ENCODE measurements around the gene GYG1.

The GYG1 gene

DNA sequence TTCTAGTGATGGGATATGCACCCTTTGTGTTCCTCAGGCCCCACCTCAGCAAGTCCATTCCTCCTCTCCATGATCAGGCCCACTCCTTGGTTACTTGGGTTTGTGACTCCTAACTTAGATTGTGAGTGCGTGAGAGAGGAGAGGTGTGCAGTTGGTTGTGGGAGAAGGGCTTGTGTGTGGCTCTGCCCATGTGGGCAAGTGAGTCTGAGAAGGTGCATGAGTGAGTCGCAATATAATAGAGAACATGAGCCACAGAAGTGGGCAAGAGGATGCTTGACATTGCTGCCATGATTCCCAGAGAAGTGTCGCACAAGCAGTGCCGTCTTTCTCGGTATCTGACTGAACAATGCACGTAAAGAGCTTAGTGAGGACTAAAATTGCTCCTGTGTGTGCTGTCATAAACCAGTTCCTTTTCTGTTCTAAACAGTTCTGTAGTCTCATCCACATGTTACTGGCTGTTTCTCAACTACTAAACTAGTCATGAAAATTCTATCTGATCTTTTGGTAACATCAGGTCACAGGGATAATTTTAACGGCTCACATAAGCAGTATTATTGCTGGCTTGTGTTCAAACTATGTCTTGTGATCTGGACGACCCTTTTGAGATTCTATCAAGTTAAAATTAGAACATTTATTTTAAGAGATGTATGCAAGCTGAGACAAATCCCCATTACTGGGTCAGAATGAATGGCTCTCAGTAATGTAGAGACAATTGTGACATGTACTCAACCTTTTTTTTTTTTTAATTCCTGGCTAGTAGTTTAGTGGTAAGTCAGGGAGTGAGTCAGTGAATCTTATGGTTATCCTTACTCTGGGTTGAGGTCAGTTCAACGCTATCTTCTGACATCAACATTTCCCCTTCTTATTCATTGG, 25.6 kb downstream of the GYG1 start:
- no peak for DNase-seq (ENCODE audit: low read depth in 2 of 2)

DNA sequence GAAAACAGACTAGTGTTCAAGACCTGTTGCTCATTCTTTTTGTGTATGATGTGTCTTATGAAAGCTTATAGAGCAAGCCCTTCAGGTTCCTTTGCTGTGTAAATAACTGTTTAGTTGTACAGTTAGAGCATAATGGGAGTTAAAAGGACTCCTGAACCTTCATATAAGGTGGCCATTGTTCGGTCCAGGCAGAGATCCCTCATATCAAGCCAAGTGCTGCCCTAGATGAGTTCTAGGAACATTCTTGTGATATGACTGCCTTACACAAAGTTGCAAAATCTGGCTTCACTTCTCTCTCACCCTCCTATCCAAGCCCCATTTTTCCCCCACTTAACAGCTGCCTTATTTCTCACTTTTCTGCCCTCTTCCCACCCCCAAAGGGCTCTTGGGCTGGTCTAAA, 26.9 kb downstream of the GYG1 start:
- no peak for DNase-seq (ENCODE audit: low read depth in 2 of 2)

DNA sequence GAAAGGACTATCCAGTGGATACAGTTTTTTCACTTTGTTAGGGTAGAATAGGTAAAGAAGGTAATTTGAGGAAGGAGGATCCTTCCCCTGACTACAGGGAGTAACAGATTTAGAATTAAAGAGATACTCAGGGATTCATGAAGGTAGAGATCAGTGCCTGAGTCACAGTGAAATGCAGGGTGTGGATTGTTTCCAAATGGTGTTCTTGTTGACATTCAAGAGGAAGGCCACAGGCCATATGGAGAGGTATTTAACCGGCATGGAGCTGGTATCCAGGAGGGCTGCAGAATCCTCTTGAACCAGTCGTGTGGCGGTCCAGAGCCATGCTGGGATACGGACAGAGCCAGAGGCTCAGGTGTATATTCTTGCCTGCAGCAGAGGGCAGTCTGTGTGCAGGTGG, 28.2 kb downstream of the GYG1 start:
- DNase-seq (ENCODE audit: low read depth in 2 of 2) = no peak

DNA sequence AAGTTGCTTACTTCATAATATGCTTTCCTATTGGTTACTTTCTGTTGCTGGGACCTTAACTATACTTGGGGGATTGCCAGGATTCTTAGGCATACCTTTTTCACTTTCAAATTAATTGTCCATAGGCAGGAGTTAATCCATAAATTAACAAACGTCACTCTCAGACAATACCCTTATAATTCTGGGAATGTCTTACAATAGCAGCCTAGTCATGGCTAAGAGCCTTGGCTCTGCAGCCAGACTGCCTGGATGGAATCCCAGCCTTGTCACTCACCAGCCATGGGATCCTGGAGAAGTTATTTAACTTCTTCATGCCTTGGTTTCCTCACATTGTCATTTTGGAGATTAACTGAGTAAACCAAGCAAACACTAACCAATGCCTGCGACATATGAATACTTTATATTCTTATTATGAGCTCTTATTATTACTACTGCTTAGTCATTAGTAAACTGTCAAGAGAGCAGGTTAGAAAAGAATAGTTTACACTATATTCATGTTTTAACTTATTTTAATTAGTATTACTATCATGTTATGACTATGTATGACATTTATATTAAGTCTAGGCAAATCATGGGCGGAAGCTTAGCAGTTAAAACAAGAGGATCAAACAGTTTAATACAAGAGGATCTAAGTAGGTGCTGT, 29.0 kb downstream of the GYG1 start:
- no peak for DNase-seq (ENCODE audit: low read depth in 2 of 2)

DNA sequence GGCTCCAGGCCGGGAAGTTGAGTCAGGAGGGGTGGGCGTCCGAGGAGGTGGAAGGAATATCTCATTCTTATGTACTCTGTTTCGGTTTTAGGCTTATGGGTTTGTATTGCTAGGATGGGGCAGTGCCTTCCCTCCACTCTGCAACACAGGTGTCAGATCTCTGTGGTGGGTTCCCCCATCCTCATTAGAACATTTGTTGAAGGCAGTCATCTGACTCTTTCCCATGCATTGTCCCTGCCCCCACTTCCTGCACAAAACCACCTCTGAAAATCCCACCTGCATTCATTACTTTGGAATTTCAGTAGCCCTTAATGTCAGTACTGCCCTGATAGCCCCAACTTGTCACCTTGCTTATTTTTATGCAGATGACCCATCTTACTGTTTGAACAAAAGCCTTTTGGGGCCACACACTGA, 29.5 kb downstream of the GYG1 start:
- no peak for DNase-seq (ENCODE audit: low read depth in 2 of 2)

DNA sequence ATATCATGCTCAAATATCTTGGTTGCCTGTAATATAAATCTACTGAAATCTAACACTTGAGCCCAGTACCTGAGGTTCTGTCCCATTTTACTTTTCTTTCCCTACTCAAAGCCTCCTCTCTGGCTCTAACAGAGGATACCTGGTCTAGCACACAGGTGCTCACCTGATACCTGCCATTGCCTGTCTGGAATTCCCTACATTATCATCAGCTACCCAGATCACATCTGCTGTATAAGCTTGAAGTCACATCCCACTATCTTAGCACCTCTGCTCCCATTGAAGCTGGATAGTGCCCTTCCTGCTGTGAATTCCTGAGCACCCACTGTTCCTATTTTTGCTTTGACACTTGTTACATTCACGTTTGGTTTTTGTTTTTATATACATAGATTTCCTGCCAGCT, 30.5 kb downstream of the GYG1 start:
- no peak for DNase-seq (ENCODE audit: low read depth in 2 of 2)

DNA sequence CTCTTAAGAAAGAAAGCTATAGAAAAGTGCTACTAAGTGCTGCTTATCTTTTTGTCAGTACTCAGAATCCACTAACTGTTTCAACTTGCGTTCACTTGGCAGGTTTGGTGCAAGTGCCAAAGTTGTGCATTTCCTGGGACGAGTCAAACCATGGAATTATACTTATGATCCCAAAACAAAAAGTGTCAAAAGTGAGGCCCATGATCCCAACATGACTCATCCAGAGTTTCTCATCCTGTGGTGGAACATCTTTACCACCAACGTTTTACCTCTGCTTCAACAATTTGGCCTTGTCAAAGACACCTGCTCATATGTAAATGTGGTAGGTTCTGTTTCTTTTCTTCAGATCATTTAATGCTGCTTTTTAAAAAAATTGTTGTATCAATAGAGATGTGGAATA, 32.6 kb downstream of the GYG1 start:
- DNase-seq (ENCODE audit: low read depth in 2 of 2) = no peak

DNA sequence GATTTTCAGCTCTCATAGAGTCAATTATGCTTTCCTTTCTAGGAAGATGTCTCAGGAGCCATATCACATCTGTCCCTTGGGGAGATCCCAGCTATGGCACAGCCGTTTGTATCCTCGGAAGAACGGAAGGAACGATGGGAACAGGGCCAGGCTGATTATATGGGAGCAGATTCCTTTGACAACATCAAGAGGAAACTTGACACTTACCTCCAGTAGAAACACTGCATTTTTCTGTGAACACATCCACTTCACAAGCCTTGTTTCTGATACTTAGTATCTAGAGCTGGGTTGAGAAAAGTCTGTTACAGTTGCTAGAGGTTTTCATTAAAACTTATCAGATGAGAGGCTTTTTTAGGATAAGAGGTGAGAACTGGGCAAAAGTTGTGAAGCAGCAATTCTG, 35.4 kb downstream of the GYG1 start:
- DNase-seq (ENCODE audit: low read depth in 2 of 2) = no peak

DNA sequence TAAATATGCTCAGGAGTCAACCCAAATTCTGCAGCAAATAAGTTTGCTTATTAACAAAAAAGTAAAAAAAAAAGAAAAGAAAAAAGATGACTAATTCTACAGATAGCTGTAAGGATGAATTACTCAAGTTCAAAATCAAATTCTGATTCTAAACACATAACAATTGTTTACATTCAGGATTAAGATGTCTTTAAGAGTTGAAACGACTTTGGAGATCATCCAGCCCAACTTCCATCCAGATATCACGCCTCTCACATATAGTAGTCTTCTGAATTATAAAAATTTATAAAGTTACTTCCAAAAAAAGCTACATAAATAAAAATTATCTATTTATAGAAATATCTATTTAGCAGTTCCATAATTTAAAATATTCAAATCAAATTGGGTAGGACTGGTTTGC, 39.8 kb downstream of the GYG1 start:
- no peak for DNase-seq (ENCODE audit: low read depth in 2 of 2)

DNA sequence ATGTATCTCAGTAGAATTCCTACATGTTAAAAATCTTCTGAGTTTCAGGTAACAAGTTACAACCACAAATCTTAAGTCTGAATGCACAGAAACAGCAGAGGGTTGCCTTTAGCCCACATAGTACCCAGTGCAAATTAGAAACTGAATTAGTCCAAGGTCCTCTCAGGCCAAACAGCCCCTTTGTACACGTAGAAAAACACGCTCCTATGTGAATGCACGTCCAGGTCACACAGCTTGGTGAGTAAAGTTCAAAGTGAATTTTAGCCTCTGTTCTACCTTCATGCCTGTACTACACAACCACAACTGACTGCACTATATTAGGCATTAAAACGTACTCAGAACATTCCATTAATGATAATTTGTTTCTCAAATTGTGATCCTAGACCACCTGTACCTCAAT, 46.3 kb downstream of the GYG1 start:
- DNase-seq (ENCODE audit: low read depth in 2 of 2) = no peak

DNA sequence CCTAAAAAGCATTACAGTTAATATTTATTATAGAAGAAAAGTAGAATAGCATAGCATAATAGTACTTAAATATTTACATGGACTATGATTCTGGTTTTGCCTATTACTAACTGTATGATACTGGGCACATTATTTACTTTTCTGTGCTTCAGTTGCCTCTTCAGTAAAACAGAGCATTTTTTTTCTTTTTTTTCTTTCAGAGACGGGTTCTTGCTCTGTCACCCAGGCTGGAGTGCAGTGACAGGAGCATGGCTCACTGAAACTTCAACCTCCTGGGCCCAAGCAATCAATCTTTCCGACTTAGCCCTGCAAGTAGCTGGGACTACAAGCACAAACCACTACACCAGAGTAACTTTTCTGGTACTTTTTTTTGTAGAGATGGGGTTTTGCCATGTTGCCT, 47.0 kb downstream of the GYG1 start:
- DNase-seq (ENCODE audit: low read depth in 2 of 2) = no peak

DNA sequence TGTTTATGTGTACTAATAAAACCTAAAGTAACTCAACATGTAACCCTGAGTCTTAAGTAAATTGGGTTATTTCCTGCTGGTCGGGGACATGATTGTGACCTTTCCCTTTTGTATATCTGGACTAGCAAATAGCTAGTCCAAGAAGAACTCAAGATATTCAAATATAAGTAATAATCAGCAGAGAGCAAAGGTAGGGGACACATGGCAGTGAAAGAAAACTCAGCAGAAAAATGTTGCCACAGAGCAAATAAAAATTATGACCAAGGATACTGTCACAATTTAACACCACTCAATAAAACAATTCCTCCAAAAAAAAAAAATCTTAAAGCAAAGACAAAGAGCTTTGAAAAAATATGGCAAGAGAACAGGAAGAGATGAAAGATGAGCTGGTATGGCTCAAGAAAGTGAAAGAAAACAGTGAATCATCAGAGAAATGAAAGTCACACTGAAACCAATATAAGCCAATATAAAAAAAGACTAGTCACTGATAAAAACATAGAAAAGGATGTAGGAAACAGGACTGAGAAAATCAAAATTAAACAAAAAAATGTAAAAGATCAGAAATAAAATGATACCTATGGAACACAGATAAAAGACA, 51.5 kb downstream of the GYG1 start:
- DNase-seq (ENCODE audit: low read depth in 2 of 2) = no peak

DNA sequence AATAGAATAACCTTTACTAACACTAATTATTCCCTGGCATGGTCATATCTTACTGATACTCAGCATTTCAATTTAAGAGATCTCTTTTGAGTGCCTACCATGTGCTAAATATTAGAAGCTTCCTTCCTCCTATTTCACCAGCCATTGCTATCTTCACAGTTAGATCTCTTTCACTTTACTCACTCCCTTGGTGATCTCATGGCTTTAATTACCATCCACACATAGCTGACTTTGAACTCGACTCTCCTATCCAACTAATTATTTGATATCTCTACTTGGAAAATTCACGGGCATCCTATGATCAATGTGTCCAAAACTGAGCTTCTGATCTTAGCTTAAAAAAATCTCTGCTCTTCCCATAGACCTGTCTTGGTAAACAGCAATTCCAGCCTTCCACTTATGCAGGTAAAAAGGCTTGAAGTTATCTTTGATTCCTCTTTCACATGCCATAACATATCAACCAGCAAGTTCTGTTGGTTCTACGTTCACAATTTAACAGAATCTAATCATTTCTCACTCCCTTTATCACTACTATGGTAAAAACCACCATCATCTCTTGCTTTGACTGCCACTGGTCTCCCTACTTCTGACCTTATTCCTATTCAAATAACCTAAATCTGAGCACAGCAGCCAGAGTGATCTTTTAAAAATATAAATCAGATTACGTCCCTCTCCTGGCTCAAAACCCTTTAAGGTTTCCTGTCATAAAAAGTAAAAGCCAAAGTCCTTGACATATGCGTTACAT, 53.2 kb downstream of the GYG1 start:
- DNase-seq (ENCODE audit: low read depth in 2 of 2) = no peak

DNA sequence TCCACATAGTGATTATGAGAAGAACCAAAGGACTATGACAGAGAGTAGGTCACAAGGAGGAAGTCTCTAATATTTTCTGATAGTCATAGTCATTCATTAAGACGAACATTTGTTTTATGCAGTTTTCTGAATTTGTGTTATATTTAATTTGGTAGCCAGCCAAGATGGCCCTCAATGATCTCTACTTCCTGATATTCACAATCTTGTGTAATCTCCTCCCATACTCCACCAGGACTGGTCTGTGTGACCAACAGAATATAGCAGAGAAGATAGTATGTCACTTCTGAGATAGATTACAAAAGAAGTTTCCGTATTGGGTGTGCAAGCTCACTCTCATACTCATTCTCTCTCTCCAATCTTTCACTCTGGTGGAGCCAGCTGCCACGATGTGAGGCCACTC, 64.2 kb downstream of the GYG1 start:
- DNase-seq (ENCODE audit: low read depth in 2 of 2) = no peak

DNA sequence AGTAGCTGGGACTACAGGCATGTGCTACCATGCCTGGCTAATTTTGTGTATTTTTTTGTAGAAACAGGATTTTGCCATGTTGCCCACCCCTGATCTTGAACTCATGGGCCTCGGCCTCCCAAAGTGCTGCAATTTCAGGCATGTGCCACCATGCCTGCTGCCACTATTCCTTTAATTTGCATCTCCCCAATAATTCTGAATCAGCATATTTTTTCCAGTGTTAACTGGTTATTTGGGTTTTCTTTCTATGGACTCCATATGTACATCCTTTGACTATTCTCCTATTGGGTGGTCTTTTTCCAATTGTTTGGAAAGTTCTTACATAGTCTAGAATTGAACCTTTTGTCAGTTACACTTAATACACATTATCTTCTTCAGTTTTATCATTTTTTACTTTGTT, 66.9 kb downstream of the GYG1 start:
- DNase-seq (ENCODE audit: low read depth in 2 of 2) = no peak

DNA sequence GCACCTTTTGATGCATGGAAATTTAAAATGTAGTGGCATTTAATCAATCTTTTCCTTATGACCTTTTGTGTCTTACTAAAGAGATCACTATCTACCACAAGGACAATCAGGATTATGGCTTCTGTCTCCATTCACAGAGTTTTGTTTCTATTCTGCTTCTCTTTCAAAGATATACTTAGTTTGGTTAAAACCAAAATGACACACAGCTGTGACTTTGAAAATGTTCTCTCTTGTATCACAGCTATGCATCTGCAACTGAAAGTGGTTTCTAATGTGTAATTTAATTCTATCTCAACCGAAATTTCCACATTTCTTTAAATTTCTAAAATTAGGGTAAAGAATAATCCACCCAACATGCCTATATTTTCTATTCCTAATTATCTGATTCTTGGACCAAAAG, 67.3 kb downstream of the GYG1 start:
- DNase-seq (ENCODE audit: low read depth in 2 of 2) = no peak

DNA sequence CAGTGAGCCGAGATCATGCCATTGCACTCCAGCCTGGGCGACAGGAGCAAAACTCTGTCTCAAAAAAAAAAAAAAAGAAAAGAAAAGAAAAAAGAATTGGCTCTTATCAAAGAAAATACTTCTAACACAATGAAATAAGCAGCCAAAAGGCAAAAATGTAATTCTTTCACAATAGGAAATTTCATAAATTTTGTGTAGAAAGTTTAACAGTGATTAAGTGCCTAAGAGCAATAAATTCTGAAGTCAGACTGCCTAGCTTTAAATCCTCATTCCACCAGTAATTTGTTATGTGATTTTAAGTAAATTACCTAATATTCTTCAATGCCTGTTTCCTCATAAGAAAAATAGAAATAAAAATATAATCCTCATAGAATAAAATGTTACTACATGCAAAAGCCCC, 70.4 kb downstream of the GYG1 start:
- no peak for DNase-seq (ENCODE audit: low read depth in 2 of 2)

DNA sequence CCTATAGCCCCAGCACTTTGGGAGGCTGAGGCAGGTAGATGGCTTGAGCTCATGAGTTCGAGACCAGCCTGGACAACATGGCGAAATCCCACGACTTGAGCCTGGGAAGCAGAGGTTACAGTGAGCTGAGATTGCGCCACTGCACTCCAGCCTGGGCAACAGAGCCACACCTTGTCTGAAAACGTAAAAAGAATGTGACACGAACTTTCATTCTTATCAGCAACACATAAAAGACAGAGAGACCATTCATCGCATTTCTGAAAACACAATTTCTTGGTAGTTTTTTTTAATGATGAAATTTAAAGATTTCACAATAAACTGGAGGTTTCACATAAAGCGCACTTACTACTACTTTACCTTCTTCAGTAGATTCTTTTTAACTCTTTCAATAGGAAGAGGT, 76.5 kb downstream of the GYG1 start:
- DNase-seq (ENCODE audit: low read depth in 2 of 2) = no peak

Measured in stimulated activated CD8-positive, alpha-beta memory T cell treated with anti-CD3 and anti-CD28 coated beads, Interleukin-7, amount 100 ng/mL, for 4 hours (primary cell).